Ishikawa (cell line): ENCODE results near the gene DPYSL4.

Experiments used
- TCF12 ChIP-seq: IDR thresholded peaks from 2 replicates; pipeline ENCODE4 v1.6.1; 2012; ENCODE audit warnings: low read depth
- YY1 ChIP-seq: IDR thresholded peaks from 2 replicates; pipeline ENCODE4 v1.6.1; 2012; ENCODE audit warnings: low read depth
- ZBTB7A ChIP-seq: IDR thresholded peaks from 2 replicates; pipeline ENCODE4 v1.6.1; 2012; ENCODE audit warnings: low read depth

- no peak for TF ChIP-seq YY1
- no peak for TF ChIP-seq ZBTB7A
- TF ChIP-seq TCF12, result no peak
Observed at GRCh38 chr10:132236161-132236560, 49.4 kb downstream of the DPYSL4 start.
